Smooth muscle cell of the brain vasculature (primary cell): ENCODE measurements around the gene HOXB3.

Experiments
- DNase-seq: peaks from one replicate; pipeline ENCODE4 v3.0.0-alpha.2; 2012; ENCODE audit warnings: low read depth, low spot score

The HOXB3 gene

GRCh38 chr17:48500435-48501426 lies 89.3 kb downstream of the HOXB3 start:
- DNase-seq: no peak

GRCh38 chr17:48499735-48500434 lies 90.2 kb downstream of the HOXB3 start:
- no peak for DNase-seq

DNA sequence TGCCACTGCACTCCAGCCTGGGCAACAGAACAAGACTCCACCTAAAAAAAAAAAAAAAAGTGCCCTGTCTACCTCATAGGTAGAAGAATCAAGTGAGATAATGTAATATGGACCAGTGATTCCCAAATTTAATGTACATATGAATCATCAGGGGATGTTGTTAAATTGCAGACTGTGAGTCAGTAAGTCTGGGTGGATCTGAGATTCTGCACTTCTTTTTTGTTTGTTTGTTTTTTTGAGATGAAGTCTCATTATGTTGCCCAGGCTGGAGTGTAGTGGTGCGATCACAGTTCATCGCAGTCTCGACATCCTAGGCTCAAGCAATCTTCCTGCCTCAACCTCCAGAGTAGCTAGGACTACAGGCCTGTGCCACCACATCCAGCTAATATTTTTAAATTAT lies 90.8 kb downstream of the HOXB3 start:
- no peak for DNase-seq
